ENCODE results near the gene G2E3. TPM values are rescaled to one million over a fixed set of nuclear protein-coding genes. Genes with fewer than 3 reads are reported as not detected.

G2E3 gene
- total and polyA plus RNA-seq, 2 of the 4 experiments (the other 2 are of a cell fraction) = 9.6 to 19.4 TPM

DNA sequence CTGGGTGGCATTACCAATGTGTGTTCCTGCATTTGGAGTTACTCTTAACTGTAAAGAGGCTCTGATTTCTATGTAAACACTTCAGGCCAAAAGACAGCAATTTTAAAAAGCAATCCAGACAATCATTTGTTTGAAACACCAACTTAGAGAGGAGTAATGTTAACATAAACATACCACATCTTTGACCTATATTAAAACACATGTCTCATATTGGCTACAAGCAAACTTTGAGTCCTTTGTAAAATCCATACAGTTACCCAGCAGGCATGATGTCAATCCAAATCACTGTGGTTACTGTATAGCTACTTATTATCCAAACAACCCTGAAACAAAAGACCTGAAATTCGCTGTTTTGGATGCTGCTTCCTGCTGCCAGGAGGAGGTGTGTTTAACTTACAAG is 7.5 kb upstream of the G2E3 start:
- Histone ChIP-seq H3K27ac (ENCODE audit: insufficient read depth, low read length) (no peak overlapping the region), H2AK9ac (replicated peaks; ENCODE audit: low read depth, low read length, poor library complexity) (no peak overlapping the region), H2BK20ac (ENCODE audit: low read depth, low read length) (no peak overlapping the region), H2AK5ac (ENCODE audit: low read depth, low read length) (no peak overlapping the region), H2BK120ac (ENCODE audit: low read depth, low read length) (no peak overlapping the region), H3K9ac (ENCODE audit: low read depth, low read length) (no peak overlapping the region), H3K56ac (ENCODE audit: extremely low read depth, insufficient read depth, low read length) (no peak overlapping the region), H3K4me2 (ENCODE audit: low read depth, low read length) (peak overlapping the region; percentile 52; the same call in 1 of the 2 replicates), H2BK15ac (ENCODE audit: low read depth, low read length) (no peak overlapping the region), H3K4me3 (ENCODE audit: insufficient read depth, low read depth, low read length) (no peak overlapping the region), H4K5ac (ENCODE audit: low read depth, low read length) (no peak overlapping the region; the same call in 1 of the 2 replicates), H3K27me3 (ENCODE audit: control insufficient read depth, insufficient read depth, low read length) (no peaks in the 10 kb centered on the region), H2AFZ (replicated peaks; ENCODE audit: low read length, poor library complexity) (no peak overlapping the region), H2BK5ac (ENCODE audit: low read depth, low read length, poor library complexity, severe bottlenecking) (no peak overlapping the region), H4K20me1 (ENCODE audit: insufficient read depth, low read length) (no peaks in the 10 kb centered on the region), H3K36me3 (ENCODE audit: control insufficient read depth, insufficient read depth, low read length) (no peaks in the 10 kb centered on the region), H4K91ac (ENCODE audit: insufficient read depth, low read depth, low read length) (no peak overlapping the region), H3K79me1 (ENCODE audit: low read depth in 1 of 2, low read length in 2 of 2) (no peaks in the 10 kb centered on the region), H3K18ac (ENCODE audit: low read depth, low read length) (peak overlapping the region; percentile 45; the same call in 1 of the 2 replicates), H3K4ac (ENCODE audit: low read depth, low read length) (no peak overlapping the region), H4K8ac (ENCODE audit: low read depth in 2 of 2, low read length in 2 of 2) (no peak overlapping the region), H3K9me3 (ENCODE audit: control insufficient read depth, insufficient read depth, low read length) (peaks cover 2% of the 10 kb centered on the region; the same call in 1 of the 2 replicates), H3K4me1 (ENCODE audit: control insufficient read depth, insufficient read depth, low read length) (peaks cover 13% of the 10 kb centered on the region; the same call in 1 of the 2 replicates), H3K9me1 (ENCODE audit: insufficient read depth, low read length) (0 out of 2 replicates have a peak, but pooled peaks cover 2% of the 10 kb centered on the region), H3K23ac (ENCODE audit: low read depth, low read length) (no peak overlapping the region), H3K14ac (replicated peaks; ENCODE audit: low read depth, low read length) (no peak overlapping the region)
- POLR2A ChIA-PET (ENCODE audit: unreplicated experiment) = no interaction called here
- BruUV-seq (replicated peaks) = no TSS peak
- no CpG with 5 or more reads among the region's 1 CpG for WGBS, 2 experiments (ENCODE audit: extremely low coverage in 2 of 2, insufficient read length in 1 of 2)
- DNase-seq (peak; percentile 50), ATAC-seq (ENCODE audit: low read depth) (peak; percentile 22)
- intact Hi-C loops (cut with micrococcal nuclease) (no loop called here), dilution Hi-C loops (cut with HindIII; ENCODE audit: low sequenced_read_pairs, unreplicated experiment) (no loop called here), in situ Hi-C loops (cut with MboI; ENCODE audit: low sequenced_read_pairs) (no loop called here)
- CTCF ChIA-PET = interaction anchor here (0.9 kb wide), 1 partner anchor 9 kb away, joined by 3 read pairs; no protein-coding TSS in a partner anchor
- no peak for TF ChIP-seq MAFK (IDR thresholded peaks at IDR 0.05; ENCODE audit: low read depth, low read length)
- no peak for TF ChIP-seq MXI1 (IDR thresholded peaks at IDR 0.05; ENCODE audit: borderline replicate concordance, low read depth, low read length)
- TF ChIP-seq CEBPB (IDR thresholded peaks at IDR 0.05; ENCODE audit: low read depth, low read length) = no peak
- TF ChIP-seq SMC3 (IDR thresholded peaks at IDR 0.05; ENCODE audit: low read depth, low read length) = no peak
- TF ChIP-seq POLR2A (IDR thresholded peaks at IDR 0.05; ENCODE audit: low read depth, low read length) = no peak

All from IMR-90 (cell line).